ENCODE measurements around the gene DOK5.
"Not testable (repeated sequence)": the region's sequence is repeated elsewhere in the genome, so short reads cannot be mapped to it uniquely, and the experiment has no call there.

Gene DOK5

GRCh38 chr20:54472607-54473006, 2.8 kb upstream of the DOK5 start:
- no peak for DNase-seq

DNA sequence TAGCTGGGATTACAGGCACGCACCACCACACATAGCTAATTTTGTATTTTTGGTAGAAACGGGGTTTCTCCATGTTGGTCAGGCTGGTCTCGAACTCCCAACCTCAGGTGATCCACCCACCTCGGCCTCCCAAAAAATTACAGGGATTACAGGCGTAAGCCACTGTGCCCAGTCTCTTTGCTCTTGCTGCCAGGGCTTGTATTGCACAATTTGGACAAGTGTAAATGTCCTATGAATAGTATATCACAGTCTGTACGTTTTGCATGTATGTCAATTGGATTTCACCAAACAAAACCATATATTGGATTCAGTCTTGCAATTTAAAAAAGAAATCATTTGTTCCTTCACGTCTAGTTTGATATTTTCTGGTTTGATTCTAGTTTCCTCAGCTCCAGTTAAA, 2.1 kb upstream of the DOK5 start:
- no peak for DNase-seq

GRCh38 chr20:54474046-54474445, 1.3 kb upstream of the DOK5 start:
- DNase-seq: no peak

DNA sequence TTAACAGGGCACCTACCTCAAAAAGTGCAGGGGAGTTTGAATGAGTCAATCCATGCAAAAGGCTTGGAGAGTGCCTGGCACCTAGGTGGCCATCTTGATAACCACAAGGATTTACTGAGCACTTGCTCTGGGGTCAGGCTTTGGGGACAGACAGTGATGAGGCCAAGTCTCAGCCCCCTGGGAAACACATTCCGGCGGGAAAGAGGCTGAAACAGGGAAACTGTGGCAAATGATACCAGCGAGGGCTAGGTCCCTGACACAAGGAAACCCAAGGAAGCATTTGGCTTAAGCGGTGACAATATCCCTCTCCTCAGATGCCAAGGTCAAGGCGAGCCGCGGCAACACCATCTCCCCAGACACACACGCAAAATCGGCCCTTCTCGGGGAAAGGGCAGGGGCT, 527 bp upstream of the DOK5 start:
- DNase-seq: no peak

DNA sequence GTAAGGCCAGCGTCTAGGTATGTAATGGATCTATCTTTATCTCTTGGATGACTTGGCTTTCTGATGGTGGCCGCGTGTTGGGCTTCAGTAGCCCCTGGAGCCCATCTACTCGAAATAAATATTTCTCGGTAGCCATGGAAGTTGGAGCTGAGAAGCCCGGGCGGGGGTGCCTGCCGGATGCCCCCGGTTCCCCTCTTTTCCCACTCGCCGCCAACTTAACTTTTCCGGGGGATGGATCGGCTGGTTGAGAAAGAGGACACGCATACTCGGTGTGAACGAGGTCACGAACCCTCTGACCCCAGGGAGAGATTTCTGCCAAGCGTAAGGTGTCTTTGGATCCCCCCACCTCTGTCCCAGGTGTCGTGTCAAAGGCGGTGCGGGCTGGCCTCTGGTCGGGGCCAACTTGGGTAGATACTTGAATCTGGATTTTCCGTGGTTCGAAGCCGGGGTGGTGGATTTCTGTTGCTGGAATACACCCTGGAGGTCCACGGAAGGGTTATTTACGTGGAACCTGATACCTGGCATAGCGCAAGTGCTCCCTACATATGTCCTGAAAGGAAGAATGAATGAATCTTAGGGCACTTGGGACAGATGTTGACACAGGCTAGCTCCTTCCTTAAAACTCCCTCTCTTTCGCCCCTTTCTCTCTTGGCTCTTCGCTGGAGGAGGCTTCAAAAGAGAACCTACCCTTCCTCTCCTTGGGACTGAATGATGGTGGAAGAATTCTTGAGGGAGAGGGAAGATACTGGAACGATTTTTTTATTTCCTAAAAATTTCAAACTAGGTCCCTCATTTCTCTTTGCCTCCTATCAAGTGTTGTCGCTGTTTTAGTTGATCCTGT, 996 bp downstream of the DOK5 start:
- DNase-seq: no peak

GRCh38 chr20:54477191-54477955, 2.0 kb downstream of the DOK5 start:
- DNase-seq: no peak

- no peak for DNase-seq
Observed at GRCh38 chr20:54479138-54479906, 3.9 kb downstream of the DOK5 start.

GRCh38 chr20:54479937-54480336, 4.5 kb downstream of the DOK5 start:
- DNase-seq: not testable (repeated sequence)

DNA sequence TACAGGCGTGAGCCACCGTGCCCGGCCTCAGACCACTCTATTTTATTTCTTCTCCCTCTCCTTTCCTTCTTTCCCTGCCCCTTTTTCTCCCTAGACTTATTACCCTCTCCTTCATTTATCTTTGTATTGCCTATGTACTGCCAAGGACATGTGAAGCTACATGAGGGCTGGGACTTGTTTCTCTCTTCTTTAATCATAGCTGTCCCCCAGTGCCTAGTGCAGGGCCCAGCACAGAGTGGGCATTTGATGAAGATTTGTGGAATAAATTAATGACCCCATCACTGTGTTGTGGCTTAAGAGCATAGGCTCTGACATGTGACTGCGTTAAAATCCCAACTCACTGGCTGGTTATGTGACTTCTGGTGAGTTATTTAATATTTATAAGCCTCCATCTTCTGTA, 6.0 kb downstream of the DOK5 start:
- DNase-seq: no peak

DNA sequence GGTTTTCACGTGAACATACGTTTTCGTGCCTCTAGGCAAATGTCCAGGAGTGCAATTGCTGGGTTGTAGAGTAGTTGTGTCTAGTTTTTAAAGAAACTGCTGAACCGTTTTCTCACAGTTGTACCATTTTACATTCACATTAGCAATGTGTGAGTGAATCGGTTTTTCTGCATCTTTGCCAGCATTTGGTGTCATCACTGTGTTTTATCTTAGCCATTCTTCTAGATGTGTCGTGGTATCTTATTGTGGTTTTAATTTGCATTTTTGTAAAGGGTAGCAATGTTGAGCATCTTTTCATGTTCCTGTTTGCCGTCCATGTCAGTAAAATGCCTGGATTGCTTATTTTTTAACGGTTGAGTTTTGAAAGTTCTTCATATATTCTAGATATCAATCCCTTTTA, 10.2 kb downstream of the DOK5 start:
- DNase-seq: no peak

DNA sequence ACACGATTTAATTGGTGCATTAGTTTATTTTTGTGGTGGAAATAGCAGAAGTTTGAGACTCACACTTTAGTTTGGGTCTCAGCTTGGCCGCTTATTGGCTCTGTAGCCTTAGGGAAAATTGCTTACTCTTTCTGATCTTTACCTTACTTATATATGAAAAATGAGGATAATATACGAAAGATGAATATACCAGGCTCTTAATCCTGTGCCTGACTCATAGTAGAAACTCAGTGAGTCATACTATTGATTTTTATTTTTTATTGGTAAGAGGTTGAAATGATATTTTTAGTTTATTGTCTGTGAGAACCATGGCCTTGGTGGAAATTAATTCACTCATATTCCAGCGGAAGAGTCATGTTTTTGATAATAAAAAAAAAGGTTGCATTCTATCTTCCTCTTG, 11.2 kb downstream of the DOK5 start:
- no peak for DNase-seq

GRCh38 chr20:54488442-54488841, 13.0 kb downstream of the DOK5 start:
- no peak for DNase-seq

DNA sequence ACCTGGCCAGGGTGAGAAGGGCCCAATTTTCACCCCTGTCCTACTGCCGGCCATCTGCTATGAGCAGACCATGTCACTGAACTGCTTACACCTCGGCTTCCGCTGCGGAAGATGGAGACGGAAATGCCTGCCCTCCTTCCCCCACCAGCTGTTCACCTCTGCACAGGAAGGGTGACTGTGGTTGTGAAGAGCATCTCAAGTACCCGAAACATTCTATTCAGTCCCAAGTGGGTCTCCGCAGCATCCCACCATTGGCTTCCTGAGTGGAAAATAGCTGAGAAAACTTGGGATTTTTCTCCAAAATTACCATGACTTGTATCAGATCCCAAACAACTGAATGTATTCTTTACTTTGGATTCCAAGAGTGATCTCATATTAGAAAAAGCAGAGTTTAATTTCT, 16.1 kb downstream of the DOK5 start:
- DNase-seq: no peak

- DNase-seq: no peak
Observed at GRCh38 chr20:54494303-54495006, 19.1 kb downstream of the DOK5 start.

GRCh38 chr20:54497931-54498718, 22.7 kb downstream of the DOK5 start:
- no peak for DNase-seq

DNA sequence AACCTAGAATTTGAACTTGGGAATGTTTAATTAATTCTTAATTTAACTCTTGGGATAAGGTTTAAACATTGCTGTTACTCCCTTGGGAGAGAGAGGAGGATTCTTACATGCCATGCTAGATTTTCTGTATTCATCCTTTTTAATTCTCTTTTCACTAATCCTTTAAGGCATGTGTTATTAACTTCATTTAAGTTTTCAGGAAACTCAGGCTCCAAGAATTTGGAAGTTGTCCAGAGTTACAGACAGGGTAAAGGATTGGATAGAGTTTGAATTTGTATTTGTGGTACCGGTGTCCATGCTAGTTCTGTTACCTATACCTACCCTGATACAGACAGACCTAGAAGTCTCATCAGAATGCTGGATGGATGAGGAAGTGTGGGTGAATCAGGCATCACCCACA, 23.7 kb downstream of the DOK5 start:
- DNase-seq: no peak

- DNase-seq: no peak
Observed at GRCh38 chr20:54502179-54502578, 26.8 kb downstream of the DOK5 start.

- no peak for DNase-seq
Observed at GRCh38 chr20:54506643-54507042, 31.2 kb downstream of the DOK5 start.

- DNase-seq: no peak
Observed at GRCh38 chr20:54510541-54511129, 35.2 kb downstream of the DOK5 start.

GRCh38 chr20:54512694-54513093, 37.3 kb downstream of the DOK5 start:
- no peak for DNase-seq

DNA sequence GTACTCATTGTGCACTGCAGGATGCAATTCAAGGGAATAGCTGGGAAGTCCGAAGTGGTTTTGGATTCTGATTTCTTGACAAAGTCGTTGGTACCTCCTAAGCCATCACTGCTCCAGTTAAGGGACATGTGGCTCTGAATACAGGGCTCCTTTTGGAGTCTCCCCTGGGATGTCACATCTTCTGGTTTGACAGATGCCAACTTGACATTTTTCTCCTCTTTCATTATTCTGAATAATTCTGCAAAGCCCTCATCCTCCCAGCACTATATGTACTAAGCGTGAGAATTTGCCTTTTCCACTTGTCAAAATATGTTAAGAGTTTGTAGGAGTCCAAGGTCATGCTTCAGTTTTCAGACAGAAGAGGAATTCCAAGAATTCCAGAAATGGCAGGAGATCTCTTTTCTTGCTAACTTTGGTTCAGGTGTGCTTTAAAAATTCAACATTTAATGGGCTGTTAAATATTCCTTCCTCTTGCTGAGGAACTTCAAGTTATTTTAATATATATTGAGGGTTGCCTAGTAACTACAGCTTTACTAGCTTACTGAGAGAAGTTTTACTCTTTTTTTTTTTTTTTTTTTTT, 38.7 kb downstream of the DOK5 start:
- no peak for DNase-seq

Data from NCI-H1417 (cell line).